Measurements from ENCODE around the gene AGO4. TPM values are rescaled to one million over a fixed set of nuclear protein-coding genes. Genes with fewer than 3 reads are reported as not detected.

AGO4 gene
- total RNA-seq, 1 experiment from 2014 or later: 8.1 TPM

DNA sequence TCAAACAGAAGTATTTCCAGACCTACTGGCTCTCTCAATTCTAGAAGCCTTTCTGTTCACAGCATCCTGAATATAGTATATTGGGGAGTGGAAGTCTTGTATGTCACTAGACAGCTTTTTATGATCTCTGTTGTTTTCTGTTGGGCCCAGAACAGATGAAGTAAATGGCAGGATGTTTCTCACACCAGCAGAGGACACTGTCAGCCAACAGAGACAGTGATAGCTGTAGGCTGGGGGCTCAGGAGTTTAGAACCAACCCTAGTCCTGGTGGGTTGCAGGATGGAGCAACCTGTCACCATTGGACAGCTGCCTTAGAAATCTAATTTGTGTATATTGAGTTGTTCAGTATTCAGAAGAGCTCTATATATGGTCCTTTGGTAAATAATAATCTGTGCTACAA, 92.1 kb downstream of the AGO4 start:
- H3K27me3 Mint-ChIP-seq (ENCODE audit: insufficient read depth, unreplicated experiment): no peaks in the 10 kb centered on the region
- BruUV-seq (replicated peaks): no TSS peak
- H3K36me3 Mint-ChIP-seq (ENCODE audit: insufficient read depth, unreplicated experiment): peaks cover 39% of the 10 kb centered on the region
- Histone ChIP-seq H3K4me3 (ENCODE audit: low read depth, low read length) (no peak overlapping the region), H3K9me3 (no peaks in the 10 kb centered on the region), H3K36me3 (ENCODE audit: control insufficient read depth, insufficient read depth, low read length) (no peaks in the 10 kb centered on the region), H3K27me3 (replicated peaks; ENCODE audit: control insufficient read depth, insufficient read depth, low read length) (no peaks in the 10 kb centered on the region), H3K4me1 (no peaks in the 10 kb centered on the region)
- TF ChIP-seq, protein P1, sequence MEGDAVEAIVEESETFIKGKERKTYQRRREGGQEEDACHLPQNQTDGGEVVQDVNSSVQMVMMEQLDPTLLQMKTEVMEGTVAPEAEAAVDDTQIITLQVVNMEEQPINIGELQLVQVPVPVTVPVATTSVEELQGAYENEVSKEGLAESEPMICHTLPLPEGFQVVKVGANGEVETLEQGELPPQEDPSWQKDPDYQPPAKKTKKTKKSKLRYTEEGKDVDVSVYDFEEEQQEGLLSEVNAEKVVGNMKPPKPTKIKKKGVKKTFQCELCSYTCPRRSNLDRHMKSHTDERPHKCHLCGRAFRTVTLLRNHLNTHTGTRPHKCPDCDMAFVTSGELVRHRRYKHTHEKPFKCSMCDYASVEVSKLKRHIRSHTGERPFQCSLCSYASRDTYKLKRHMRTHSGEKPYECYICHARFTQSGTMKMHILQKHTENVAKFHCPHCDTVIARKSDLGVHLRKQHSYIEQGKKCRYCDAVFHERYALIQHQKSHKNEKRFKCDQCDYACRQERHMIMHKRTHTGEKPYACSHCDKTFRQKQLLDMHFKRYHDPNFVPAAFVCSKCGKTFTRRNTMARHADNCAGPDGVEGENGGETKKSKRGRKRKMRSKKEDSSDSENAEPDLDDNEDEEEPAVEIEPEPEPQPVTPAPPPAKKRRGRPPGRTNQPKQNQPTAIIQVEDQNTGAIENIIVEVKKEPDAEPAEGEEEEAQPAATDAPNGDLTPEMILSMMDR (IDR thresholded peaks at IDR 0.05; ENCODE audit: insufficient read depth in 1 of 2, low read depth in 1 of 2, low read length in 1 of 2, severe bottlenecking in 1 of 2, unreplicated experiment in 1 of 2): no peak
- ChIA-PET CTCF (no interaction called here), POLR2A (no interaction called here)
- intact Hi-C loops (cut with micrococcal nuclease; ENCODE audit: unreplicated experiment): no loop called here
- DNase-seq: no peak
- H3K27ac Mint-ChIP-seq (ENCODE audit: unreplicated experiment): no peak overlapping the region
- no peaks in the 10 kb centered on the region for H3K9me3 Mint-ChIP-seq (ENCODE audit: unreplicated experiment)
- no peaks in the 10 kb centered on the region for H3K4me1 Mint-ChIP-seq (ENCODE audit: low read depth, unreplicated experiment)
- H3K4me3 Mint-ChIP-seq (ENCODE audit: unreplicated experiment): no peak overlapping the region

DNA sequence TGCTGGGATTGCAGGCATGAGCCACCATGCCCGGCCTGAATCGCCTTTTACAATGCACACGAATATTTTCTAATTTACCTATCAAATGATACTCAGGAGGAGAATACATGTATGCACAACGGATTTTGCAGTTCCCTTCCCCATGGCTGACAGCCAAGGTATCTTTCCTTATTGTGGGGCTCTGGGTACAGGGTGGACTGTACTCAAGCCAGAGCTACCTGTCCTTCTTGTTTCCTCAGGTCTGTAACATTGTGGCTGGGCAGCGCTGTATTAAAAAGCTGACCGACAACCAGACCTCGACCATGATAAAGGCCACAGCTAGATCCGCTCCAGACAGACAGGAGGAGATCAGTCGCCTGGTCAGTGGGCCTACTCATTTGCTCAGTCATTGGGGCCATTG, 93.4 kb downstream of the AGO4 start:
- Histone ChIP-seq H3K36me3 (ENCODE audit: control insufficient read depth, insufficient read depth, low read length) (no peaks in the 10 kb centered on the region), H3K9me3 (no peaks in the 10 kb centered on the region), H3K4me1 (no peaks in the 10 kb centered on the region), H3K4me3 (ENCODE audit: low read depth, low read length) (no peak overlapping the region), H3K27me3 (replicated peaks; ENCODE audit: control insufficient read depth, insufficient read depth, low read length) (no peaks in the 10 kb centered on the region)
- intact Hi-C loops (cut with micrococcal nuclease; ENCODE audit: unreplicated experiment): no loop called here
- H3K9me3 Mint-ChIP-seq (ENCODE audit: unreplicated experiment): no peaks in the 10 kb centered on the region
- ChIA-PET CTCF (no interaction called here), POLR2A (interaction anchor here (0.6 kb wide), 1 partner anchor 248 kb away, joined by 4 read pairs; the partner anchor contains the start of gene TRAPPC3)
- H3K4me3 Mint-ChIP-seq (ENCODE audit: unreplicated experiment): no peak overlapping the region
- DNase-seq: no peak
- TF ChIP-seq, protein P1 (IDR thresholded peaks at IDR 0.05; ENCODE audit: insufficient read depth in 1 of 2, low read depth in 1 of 2, low read length in 1 of 2, severe bottlenecking in 1 of 2, unreplicated experiment in 1 of 2): no peak
- BruUV-seq (replicated peaks): no TSS peak
- H3K27me3 Mint-ChIP-seq (ENCODE audit: insufficient read depth, unreplicated experiment): no peaks in the 10 kb centered on the region
- peaks cover 40% of the 10 kb centered on the region for H3K36me3 Mint-ChIP-seq (ENCODE audit: insufficient read depth, unreplicated experiment)
- no peak overlapping the region for H3K27ac Mint-ChIP-seq (ENCODE audit: unreplicated experiment)
- H3K4me1 Mint-ChIP-seq (ENCODE audit: low read depth, unreplicated experiment): no peaks in the 10 kb centered on the region

DNA sequence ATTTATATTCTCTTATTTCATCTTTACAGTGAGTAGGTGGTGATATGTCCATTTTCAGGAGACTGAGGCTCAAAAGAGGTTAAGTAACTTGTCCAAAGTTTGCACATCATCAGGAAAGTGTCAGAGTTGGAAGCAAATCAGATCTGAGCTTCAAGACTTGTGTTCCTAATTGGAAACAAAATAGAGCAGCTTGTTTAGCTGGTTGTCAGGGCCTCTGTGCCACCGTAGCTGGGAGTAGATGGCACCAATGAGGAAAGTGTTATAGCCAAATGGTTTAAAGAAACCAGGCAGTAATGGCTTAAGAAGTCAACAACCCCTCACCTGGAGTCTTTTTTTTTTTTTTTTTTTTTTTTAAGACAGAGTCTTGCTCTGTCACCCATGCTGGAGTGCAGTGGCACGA, 94.9 kb downstream of the AGO4 start:
- H3K27ac Mint-ChIP-seq (ENCODE audit: unreplicated experiment): no peak overlapping the region
- Histone ChIP-seq H3K4me1 (no peaks in the 10 kb centered on the region), H3K9me3 (no peaks in the 10 kb centered on the region), H3K36me3 (ENCODE audit: control insufficient read depth, insufficient read depth, low read length) (0 out of 2 replicates have a peak, but pooled peaks cover 2% of the 10 kb centered on the region), H3K27me3 (replicated peaks; ENCODE audit: control insufficient read depth, insufficient read depth, low read length) (no peaks in the 10 kb centered on the region), H3K4me3 (ENCODE audit: low read depth, low read length) (no peak overlapping the region)
- BruUV-seq (replicated peaks): no TSS peak
- CTCF ChIA-PET: interaction anchor here (0.7 kb wide), 1 partner anchor 330 kb away, joined by 7 read pairs; the partner anchor contains the start of gene TFAP2E
- no peaks in the 10 kb centered on the region for H3K27me3 Mint-ChIP-seq (ENCODE audit: insufficient read depth, unreplicated experiment)
- no peaks in the 10 kb centered on the region for H3K9me3 Mint-ChIP-seq (ENCODE audit: unreplicated experiment)
- H3K36me3 Mint-ChIP-seq (ENCODE audit: insufficient read depth, unreplicated experiment): peaks cover 34% of the 10 kb centered on the region
- H3K4me1 Mint-ChIP-seq (ENCODE audit: low read depth, unreplicated experiment): no peaks in the 10 kb centered on the region
- intact Hi-C loops (cut with micrococcal nuclease; ENCODE audit: unreplicated experiment): no loop called here
- no peak for DNase-seq
- no peak overlapping the region for H3K4me3 Mint-ChIP-seq (ENCODE audit: unreplicated experiment)
- TF ChIP-seq, protein P1 (IDR thresholded peaks at IDR 0.05; ENCODE audit: insufficient read depth in 1 of 2, low read depth in 1 of 2, low read length in 1 of 2, severe bottlenecking in 1 of 2, unreplicated experiment in 1 of 2): no peak
- POLR2A ChIA-PET: no interaction called here

Other genes starting within 250 kb of the AGO4 start
- gene TFAP2E, start 234.7 kb upstream of the AGO4 start, total RNA-seq (2022): 3.4 and 3.5 TPM in 2 replicates
- 59.9 and 66.3 TPM in 2 replicates for gene PSMB2, start 166.5 kb upstream of the AGO4 start, total RNA-seq (2022)
- gene C1orf216, start 89.1 kb upstream of the AGO4 start, total RNA-seq (2022): 6.6 and 8.1 TPM in 2 replicates
- 22.6 and 23.2 TPM in 2 replicates for gene CLSPN, start 38.0 kb upstream of the AGO4 start, total RNA-seq (2022)
- 28.9 and 29.8 TPM in 2 replicates for gene AGO1, start 75.2 kb downstream of the AGO4 start, total RNA-seq (2022)
- gene AGO3, start 123.1 kb downstream of the AGO4 start, total RNA-seq (2022): 18.1 and 19.7 TPM in 2 replicates